Neutrophil (primary cell): ENCODE data around the gene KDM7A.

Source experiments
- H3K27ac ChIP-seq: fragments of 200-600 bp; sonication (generic); 2 replicates; pipeline ENCODE4 v1.5.1; 2016; ENCODE audit warnings: mild to moderate bottlenecking, moderate library complexity
- H3K27me3 ChIP-seq: fragments of 200-600 bp; sonication (generic); 2 replicates; pipeline ENCODE4 v1.6.0; 2016; ENCODE audit warnings: mild to moderate bottlenecking
- H3K36me3 ChIP-seq: fragments of 200-600 bp; sonication (generic); 2 replicates; pipeline ENCODE4 v1.5.1; 2017
- H3K4me1 ChIP-seq, 2 experiments: fragments of 200-600 bp in 1 of 2; sonication (generic) in 1 of 2; 1 replicate in 1 of 2; 2 replicates in 1 of 2; pipeline versions ENCODE4 v1.5.1 to v1.6.1; 2013 to 2016; ENCODE audit warnings: low read depth in 1 of 2, low read length in 1 of 2, mild to moderate bottlenecking in 1 of 2, moderate library complexity in 1 of 2; ENCODE audit not compliant: control insufficient read depth in 1 of 2, insufficient read depth in 1 of 2
- H3K4me3 ChIP-seq, 2 experiments: fragments of 200-600 bp in 1 of 2; sonication (generic) in 1 of 2; 1 replicate in 1 of 2; 2 replicates in 1 of 2; pipeline ENCODE4 v1.5.1; 2013 to 2016; ENCODE audit warnings: low read depth in 1 of 2, low read length in 1 of 2, mild to moderate bottlenecking in 1 of 2, moderate library complexity in 1 of 2
- H3K9me3 ChIP-seq: fragments of 200-600 bp; sonication (generic); 2 replicates; pipeline ENCODE4 v1.5.1; 2016
- CTCF ChIP-seq: fragments of 200-600 bp; sonication (generic); IDR thresholded peaks from 2 replicates; pipeline ENCODE4 v1.5.1; 2016; ENCODE audit warnings: antibody characterized with exemption

The KDM7A gene

GRCh38 chr7:140080919-140081318 lies 95.9 kb downstream of the KDM7A start:
- no peaks in the 10 kb centered on the region for H3K9me3 ChIP-seq
- TF ChIP-seq CTCF = no peak

GRCh38 chr7:140079121-140079536 lies 97.7 kb downstream of the KDM7A start:
- Histone ChIP-seq H3K27ac (no peak overlapping the region), H3K4me1 (peaks cover 31 to 33% of the 10 kb centered on the region in 2 experiments), H3K36me3 (no peaks in the 10 kb centered on the region), H3K9me3 (no peaks in the 10 kb centered on the region), H3K27me3 (no peaks in the 10 kb centered on the region), H3K4me3 (no peak overlapping the region)
- TF ChIP-seq CTCF = no peak

More at GRCh38 chr7:140080919-140081318, 95.9 kb downstream of the KDM7A start:
- Histone ChIP-seq H3K4me3 (no peak overlapping the region), H3K4me1 (peaks cover 49 to 51% of the 10 kb centered on the region in 2 experiments), H3K27ac (peak overlapping the region; percentile 84), H3K36me3 (no peaks in the 10 kb centered on the region), H3K27me3 (no peaks in the 10 kb centered on the region)

GRCh38 chr7:140078392-140078791 lies 98.4 kb downstream of the KDM7A start:
- Histone ChIP-seq H3K4me3 (no peak overlapping the region), H3K36me3 (no peaks in the 10 kb centered on the region), H3K27me3 (no peaks in the 10 kb centered on the region), H3K4me1 (peaks cover 24 to 25% of the 10 kb centered on the region in 2 experiments), H3K9me3 (no peaks in the 10 kb centered on the region), H3K27ac (no peak overlapping the region)
- TF ChIP-seq CTCF = no peak

GRCh38 chr7:140074780-140075179 lies 102.0 kb downstream of the KDM7A start:
- no peaks in the 10 kb centered on the region for H3K27me3 ChIP-seq
- H3K9me3 ChIP-seq = no peaks in the 10 kb centered on the region
- H3K4me1 ChIP-seq = no peaks in the 10 kb centered on the region
- H3K36me3 ChIP-seq = no peaks in the 10 kb centered on the region
- no peak for TF ChIP-seq CTCF
- H3K4me3 ChIP-seq = no peak overlapping the region
- H3K27ac ChIP-seq = no peak overlapping the region

- Histone ChIP-seq H3K36me3 (no peaks in the 10 kb centered on the region), H3K4me3 (no peak overlapping the region), H3K27me3 (no peaks in the 10 kb centered on the region), H3K4me1 (no peaks in the 10 kb centered on the region), H3K27ac (no peak overlapping the region), H3K9me3 (no peaks in the 10 kb centered on the region)
- TF ChIP-seq CTCF = no peak
Measured at GRCh38 chr7:140070546-140070945, 106.2 kb downstream of the KDM7A start.
